ENCODE measurements around the gene ABHD13.
"Not testable (repeated sequence)": the region's sequence is repeated elsewhere in the genome, so short reads cannot be mapped to it uniquely, and the experiment has no call there.

Gene ABHD13

GRCh38 chr13:108266321-108266990 lies 48.3 kb downstream of the ABHD13 start:
- TF ChIP-seq SPI1 (IDR thresholded peaks at IDR 0.05; ENCODE audit: low read depth, low read length), result no peak
- TF ChIP-seq PAX5 (IDR thresholded peaks at IDR 0.05; ENCODE audit: insufficient read depth, low read length, severe bottlenecking), result no peak
- TF ChIP-seq POLR2A (IDR thresholded peaks at IDR 0.05; ENCODE audit: low read depth, low read length), result no peak
- TF ChIP-seq POLR2AphosphoS5 (IDR thresholded peaks at IDR 0.05; ENCODE audit: low read depth, low read length), result no peak
- TF ChIP-seq POU2F2 (IDR thresholded peaks at IDR 0.05; ENCODE audit: low read depth, low read length), result no peak
- TF ChIP-seq TAF1 (IDR thresholded peaks at IDR 0.05; ENCODE audit: low read depth, low read length), result no peak

GRCh38 chr13:108267347-108267746 lies 49.2 kb downstream of the ABHD13 start:
- FAIRE-seq (no peak), DNase-seq (ENCODE audit: insufficient read length, low spot score) (no peak)
- TF ChIP-seq SPI1 (IDR thresholded peaks at IDR 0.05; ENCODE audit: low read depth, low read length) (peak; percentile 62), POLR2AphosphoS5 (IDR thresholded peaks at IDR 0.05; ENCODE audit: low read depth, low read length) (no peak), PAX5 (IDR thresholded peaks at IDR 0.05; ENCODE audit: insufficient read depth, low read length, severe bottlenecking) (no peak)

More at GRCh38 chr13:108266321-108266990, 48.3 kb downstream of the ABHD13 start:
- no peak for DNase-seq (ENCODE audit: insufficient read length, low spot score)
- peak; percentile 77 for FAIRE-seq

- not testable (repeated sequence) for DNase-seq (ENCODE audit: insufficient read length, low spot score); FAIRE-seq
Measured at GRCh38 chr13:108267855-108268254, 49.7 kb downstream of the ABHD13 start.

GRCh38 chr13:108268466-108269112 lies 50.4 kb downstream of the ABHD13 start:
- FAIRE-seq, result peak; percentile 86

GRCh38 chr13:108269601-108270328 lies 51.6 kb downstream of the ABHD13 start, which contains the start of gene TNFSF13B:
Gene TNFSF13B, plus strand, starts transcription at chr13:108269718. Its CDS starts 178 bp downstream, at chr13:108269896.
- DNase-seq (ENCODE audit: insufficient read length, low spot score) (peak; percentile 20), FAIRE-seq (peak; percentile 95)
- no peak for TF ChIP-seq POLR2AphosphoS5 (IDR thresholded peaks at IDR 0.05; ENCODE audit: low read depth, low read length)
- peak; percentile 59 for TF ChIP-seq TAF1 (IDR thresholded peaks at IDR 0.05; ENCODE audit: low read depth, low read length)
- TF ChIP-seq POLR2A (IDR thresholded peaks at IDR 0.05; ENCODE audit: low read depth, low read length), result no peak
- TF ChIP-seq PAX5 (IDR thresholded peaks at IDR 0.05; ENCODE audit: insufficient read depth, low read length, severe bottlenecking), result no peak
- peak; percentile 91 for TF ChIP-seq SPI1 (IDR thresholded peaks at IDR 0.05; ENCODE audit: low read depth, low read length)
- TF ChIP-seq POU2F2 (IDR thresholded peaks at IDR 0.05; ENCODE audit: low read depth, low read length), result no peak

More at GRCh38 chr13:108268466-108269112, 50.4 kb downstream of the ABHD13 start:
- DNase-seq (ENCODE audit: insufficient read length, low spot score), result no peak
- TF ChIP-seq SPI1 (IDR thresholded peaks at IDR 0.05; ENCODE audit: low read depth, low read length) (no peak), POU2F2 (IDR thresholded peaks at IDR 0.05; ENCODE audit: low read depth, low read length) (no peak), TAF1 (IDR thresholded peaks at IDR 0.05; ENCODE audit: low read depth, low read length) (no peak), POLR2A (IDR thresholded peaks at IDR 0.05; ENCODE audit: low read depth, low read length) (no peak), POLR2AphosphoS5 (IDR thresholded peaks at IDR 0.05; ENCODE audit: low read depth, low read length) (no peak), PAX5 (IDR thresholded peaks at IDR 0.05; ENCODE audit: insufficient read depth, low read length, severe bottlenecking) (no peak)

- DNase-seq (ENCODE audit: insufficient read length, low spot score) (no peak), FAIRE-seq (peak; percentile 88)
- TF ChIP-seq POLR2A (IDR thresholded peaks at IDR 0.05; ENCODE audit: low read depth, low read length) (no peak), PAX5 (IDR thresholded peaks at IDR 0.05; ENCODE audit: insufficient read depth, low read length, severe bottlenecking) (no peak), SPI1 (IDR thresholded peaks at IDR 0.05; ENCODE audit: low read depth, low read length) (no peak), TAF1 (IDR thresholded peaks at IDR 0.05; ENCODE audit: low read depth, low read length) (no peak), POLR2AphosphoS5 (IDR thresholded peaks at IDR 0.05; ENCODE audit: low read depth, low read length) (no peak), POU2F2 (IDR thresholded peaks at IDR 0.05; ENCODE audit: low read depth, low read length) (no peak)
Measured at GRCh38 chr13:108270442-108270841, 52.2 kb downstream of the ABHD13 start.

- DNase-seq (ENCODE audit: insufficient read length, low spot score) (no peak), FAIRE-seq (no peak)
- TF ChIP-seq POLR2A (IDR thresholded peaks at IDR 0.05; ENCODE audit: low read depth, low read length) (no peak), TAF1 (IDR thresholded peaks at IDR 0.05; ENCODE audit: low read depth, low read length) (no peak), SPI1 (IDR thresholded peaks at IDR 0.05; ENCODE audit: low read depth, low read length) (no peak), PAX5 (IDR thresholded peaks at IDR 0.05; ENCODE audit: insufficient read depth, low read length, severe bottlenecking) (no peak), POU2F2 (IDR thresholded peaks at IDR 0.05; ENCODE audit: low read depth, low read length) (no peak), POLR2AphosphoS5 (IDR thresholded peaks at IDR 0.05; ENCODE audit: low read depth, low read length) (no peak)
Measured at GRCh38 chr13:108272333-108272732, 54.1 kb downstream of the ABHD13 start.

GRCh38 chr13:108273429-108274118 lies 55.4 kb downstream of the ABHD13 start:
- no peak for TF ChIP-seq PAX5 (IDR thresholded peaks at IDR 0.05; ENCODE audit: insufficient read depth, low read length, severe bottlenecking)
- TF ChIP-seq POLR2A (IDR thresholded peaks at IDR 0.05; ENCODE audit: low read depth, low read length), result no peak
- no peak for TF ChIP-seq POU2F2 (IDR thresholded peaks at IDR 0.05; ENCODE audit: low read depth, low read length)
- TF ChIP-seq POLR2AphosphoS5 (IDR thresholded peaks at IDR 0.05; ENCODE audit: low read depth, low read length), result no peak
- TF ChIP-seq TAF1 (IDR thresholded peaks at IDR 0.05; ENCODE audit: low read depth, low read length), result no peak
- no peak for TF ChIP-seq SPI1 (IDR thresholded peaks at IDR 0.05; ENCODE audit: low read depth, low read length)
- FAIRE-seq (peak; percentile 81), DNase-seq (ENCODE audit: insufficient read length, low spot score) (no peak)

GRCh38 chr13:108274718-108275117 lies 56.5 kb downstream of the ABHD13 start:
- FAIRE-seq (no peak), DNase-seq (ENCODE audit: insufficient read length, low spot score) (no peak)
- TF ChIP-seq POLR2A (IDR thresholded peaks at IDR 0.05; ENCODE audit: low read depth, low read length) (no peak), TAF1 (IDR thresholded peaks at IDR 0.05; ENCODE audit: low read depth, low read length) (no peak)

All from GM12891 (cell line).